Neural cell (in vitro differentiated cells): Measurements from ENCODE around the gene FKBP10.

Experiments used
- CTCF ChIP-seq: fragments of 450-650 bp; IDR thresholded peaks from 2 replicates; pipeline ENCODE4 v1.5.1; 2014; ENCODE audit warnings: antibody characterized with exemption, mild to moderate bottlenecking, moderate library complexity; ENCODE audit not compliant: poor library complexity, severe bottlenecking
- POLR2AphosphoS5 ChIP-seq: IDR thresholded peaks from 2 replicates; pipeline ENCODE4 v1.6.1; 2012

- no peak for TF ChIP-seq POLR2AphosphoS5
- TF ChIP-seq CTCF = no peak
These were observed 43.4 kb upstream of the FKBP10 start for GRCh38 chr17:41769346-41769862.
